Kidney (tissue), 14 donors: Measurements from ENCODE around the gene PSMB5. TPM values are rescaled to one million over a fixed set of nuclear protein-coding genes. Genes with fewer than 3 reads are reported as not detected.
A peak's percentile ranks its signal among the peaks of the same experiment; 100 is the strongest.

ENCODE experiments used
- DNase-seq, 5 donors: peaks; one replicate each; pipeline ENCODE4 v3.0.0-alpha.2; 2013 to 2020
- FAIRE-seq: peaks from 2 replicates; lab custom pipeline; 2012; peaks lifted over from hg19 to GRCh38; lab: Jason Lieb, UNC
- H3K27ac ChIP-seq, 2 donors: one replicate each; pipeline ENCODE4 v1.7.0; 2013; ENCODE audit warnings: low read depth in 2 of 2, low read length in 2 of 2, inconsistent platforms in 1 of 2
- H3K27me3 ChIP-seq: one replicate; pipeline ENCODE4 v1.7.1; 2013; ENCODE audit warnings: low read length, inconsistent platforms; ENCODE audit not compliant: control insufficient read depth, insufficient read depth
- H3K36me3 ChIP-seq, 3 donors: one replicate each; pipeline versions ENCODE4 v1.7.0 to v1.7.1; 2013; ENCODE audit warnings: low read length in 3 of 3, control low read depth in 1 of 3, inconsistent platforms in 1 of 3; ENCODE audit not compliant: insufficient read depth in 3 of 3, control insufficient read depth in 2 of 3
- H3K4me1 ChIP-seq, 3 donors: one replicate each; pipeline versions ENCODE4 v1.7.0 to v1.7.1; 2013; ENCODE audit warnings: low read length in 3 of 3, inconsistent platforms in 1 of 3, low read depth in 1 of 3; ENCODE audit not compliant: control insufficient read depth in 2 of 3, insufficient read depth in 2 of 3
- H3K4me3 ChIP-seq, 3 donors: one replicate each; pipeline versions ENCODE4 v1.7.0 to v1.8.1; 2013; ENCODE audit warnings: low read length in 3 of 3, control low read depth in 1 of 3, inconsistent platforms in 1 of 3
- H3K9ac ChIP-seq, 3 donors: one replicate each; pipeline versions ENCODE4 v1.7.0 to v1.7.1; 2013; ENCODE audit warnings: low read length in 3 of 3, control low read depth in 1 of 3, inconsistent platforms in 1 of 3
- H3K9me3 ChIP-seq, 3 donors: one replicate each; pipeline versions ENCODE4 v1.7.0 to v1.7.1; 2013; ENCODE audit warnings: low read length in 3 of 3, control low read depth in 1 of 3, inconsistent platforms in 1 of 3; ENCODE audit not compliant: control insufficient read depth in 2 of 3, insufficient read depth in 1 of 3
- CTCF ChIP-seq: IDR thresholded peaks from 3 replicates; pipeline ENCODE4 v1.5.1; 2012; ENCODE audit warnings: mild to moderate bottlenecking, moderate library complexity, borderline replicate concordance; ENCODE audit not compliant: insufficient read depth; ENCODE audit errors: extremely low read depth
- intact Hi-C: fragments of 100-400 bp; cut with DNase I; formaldehyde crosslinking; loops from one replicate; pipeline ENCODE4 v1.11.1; 2022
- polyA plus RNA-seq: library from polyadenylated mRNA; stranded (reverse); fragments of 350-450 nt; fragmentation: Illumina TruSeq; extraction: RNeasy Lipid Tissue Mini Kit (QIAGEN cat#74804); gene quantifications from one replicate; pipeline ENCODE4 v1.2.3, GENCODE V29; 2014; ENCODE audit warnings: low read depth, low replicate concordance; ENCODE audit not compliant: insufficient read depth
- total RNA-seq: library from RNA; stranded (reverse); fragmentation: NEBNext Ultra II Directional; extraction: Animal tissue kit (Norgen Biotek cat#: 25700); gene quantifications from one replicate; pipeline ENCODE4 v1.2.1, GENCODE V29; 2021
- donor health status: control.
- donor health status: control.
- donor health status: control.
- donor health status: control.
- donor health status: control.
- donor health status: DM: yes; HTN: yes; CAD: no.
- donor health status: Normal renal cell carcinoma (clear cell type).

PSMB5 gene
- total and polyA plus RNA-seq, 2 donors from 2014 or later, result 87.1 to 190 TPM

GRCh38 chr14:23060536-23061260 is 26.0 kb upstream of the PSMB5 start:
- no peaks in the 10 kb centered on the region for H3K9me3 ChIP-seq
- no peaks in the 10 kb centered on the region for H3K27me3 ChIP-seq
- no peak overlapping the region for H3K4me3 ChIP-seq
- peaks cover 0 to 13% (median 8%) of the 10 kb centered on the region in 3 donors for H3K4me1 ChIP-seq
- no peak for TF ChIP-seq CTCF
- DNase-seq (peak in 1 of 5 donors; percentile 37), FAIRE-seq (no peak)
- H3K9ac ChIP-seq, result no peak overlapping the region
- H3K36me3 ChIP-seq, result peaks cover 30 to 52% (median 40%) of the 10 kb centered on the region in 3 donors
- no peak overlapping the region for H3K27ac ChIP-seq
- intact Hi-C loops, result no loop called here

- intact Hi-C loops, result loop anchor here (5.0 kb wide), 1 partner anchor 72 kb away; no protein-coding TSS in a partner anchor
- H3K9ac ChIP-seq, result no peak overlapping the region
- DNase-seq, result no peak
- no peaks in the 10 kb centered on the region for H3K27me3 ChIP-seq
- H3K9me3 ChIP-seq, result no peaks in the 10 kb centered on the region
- FAIRE-seq, result no peak
- H3K27ac ChIP-seq, result no peak overlapping the region
- H3K4me3 ChIP-seq, result no peak overlapping the region
- H3K4me1 ChIP-seq, result peaks cover 0 to 13% (median 8%) of the 10 kb centered on the region in 3 donors
- no peak for TF ChIP-seq CTCF
- H3K36me3 ChIP-seq, result peaks cover 23 to 41% (median 33%) of the 10 kb centered on the region in 3 donors
Measured at GRCh38 chr14:23058654-23059504, 24.2 kb upstream of the PSMB5 start.

GRCh38 chr14:23057757-23058653 is 23.3 kb upstream of the PSMB5 start:
- FAIRE-seq (no peak), DNase-seq (peak; percentile 94 to 96 (median 96))
- Histone ChIP-seq H3K9me3 (no peaks in the 10 kb centered on the region), H3K27me3 (no peaks in the 10 kb centered on the region), H3K4me1 (peaks cover 0 to 13% (median 8%) of the 10 kb centered on the region in 3 donors), H3K9ac (peak overlapping the region in 1 of 3 donors; percentile 18), H3K27ac (peak overlapping the region in 1 of 2 donors; percentile 41), H3K36me3 (peaks cover 15 to 33% (median 25%) of the 10 kb centered on the region in 3 donors), H3K4me3 (peak overlapping the region; percentile 36 to 71 (median 56))
- TF ChIP-seq CTCF, result peak; percentile 92
- intact Hi-C loops, result loop anchor here (5.0 kb wide), 1 partner anchor 71 kb away; no protein-coding TSS in a partner anchor
